Stomach smooth muscle (tissue), 2 donors: ENCODE data around the gene JPT2.
"Not testable (repeated sequence)": the region's sequence is repeated elsewhere in the genome, so short reads cannot be mapped to it uniquely, and the experiment has no call there.

Experiments
- H3K27ac ChIP-seq: one replicate; pipeline ENCODE4 v1.7.0; 2013; ENCODE audit warnings: mild to moderate bottlenecking, low read length, inconsistent platforms
- H3K27me3 ChIP-seq, 2 donors: one replicate each; pipeline ENCODE4 v1.7.0; 2013; ENCODE audit warnings: low read length in 2 of 2; ENCODE audit not compliant: insufficient read depth in 2 of 2, control insufficient read depth in 1 of 2
- H3K36me3 ChIP-seq, 2 donors: one replicate each; pipeline ENCODE4 v1.7.0; 2013; ENCODE audit warnings: low read length in 2 of 2; ENCODE audit not compliant: control insufficient read depth in 2 of 2, insufficient read depth in 2 of 2
- H3K4me1 ChIP-seq: one replicate; pipeline ENCODE4 v1.7.0; 2013; ENCODE audit warnings: low read length; ENCODE audit not compliant: control insufficient read depth, insufficient read depth
- H3K4me3 ChIP-seq, 2 donors: one replicate each; pipeline ENCODE4 v1.7.0; 2013; ENCODE audit warnings: low read length in 2 of 2
- H3K9ac ChIP-seq, 2 donors: one replicate each; pipeline ENCODE4 v1.7.0; 2013; ENCODE audit warnings: low read length in 2 of 2, mild to moderate bottlenecking in 1 of 2
- H3K9me3 ChIP-seq, 2 donors: one replicate each; pipeline ENCODE4 v1.7.0; 2013; ENCODE audit warnings: low read length in 2 of 2; ENCODE audit not compliant: control insufficient read depth in 2 of 2
- donor health status: healthy.
- donor health status: Pancreatic carcinoma.

The JPT2 gene

GRCh38 chr16:1732071-1732470 lies 54.0 kb downstream of the JPT2 start:
- no peaks in the 10 kb centered on the region for H3K9me3 ChIP-seq
- H3K27ac ChIP-seq, result no peak overlapping the region
- H3K4me1 ChIP-seq, result peaks cover 3% of the 10 kb centered on the region
- H3K27me3 ChIP-seq, result no peaks in the 10 kb centered on the region
- peaks cover 32 to 45% of the 10 kb centered on the region in 2 donors for H3K36me3 ChIP-seq
- H3K9ac ChIP-seq, result no peak overlapping the region
- H3K4me3 ChIP-seq, result no peak overlapping the region

GRCh38 chr16:1732551-1732987 lies 54.5 kb downstream of the JPT2 start:
- not testable (repeated sequence) for H3K4me3 ChIP-seq, H3K9me3 ChIP-seq, H3K4me1 ChIP-seq, H3K27me3 ChIP-seq, H3K9ac ChIP-seq, H3K27ac ChIP-seq
- H3K36me3 ChIP-seq, result peaks cover 29 to 41% of the 10 kb centered on the region in 2 donors

GRCh38 chr16:1734123-1734522 lies 56.0 kb downstream of the JPT2 start:
- Histone ChIP-seq H3K27ac (no peak overlapping the region), H3K27me3 (no peaks in the 10 kb centered on the region), H3K9ac (no peak overlapping the region), H3K9me3 (no peaks in the 10 kb centered on the region), H3K36me3 (peaks cover 21 to 31% of the 10 kb centered on the region in 2 donors), H3K4me1 (no peaks in the 10 kb centered on the region), H3K4me3 (no peak overlapping the region)

- Histone ChIP-seq H3K9ac (no peak overlapping the region), H3K36me3 (peaks cover 21 to 30% of the 10 kb centered on the region in 2 donors)
Measured at GRCh38 chr16:1734816-1735215, 56.7 kb downstream of the JPT2 start.

GRCh38 chr16:1740234-1740633 lies 62.2 kb downstream of the JPT2 start:
- Histone ChIP-seq H3K4me3 (no peak overlapping the region), H3K4me1 (no peaks in the 10 kb centered on the region), H3K27me3 (no peaks in the 10 kb centered on the region), H3K9ac (no peak overlapping the region), H3K9me3 (no peaks in the 10 kb centered on the region), H3K27ac (no peak overlapping the region), H3K36me3 (peaks cover 10 to 30% of the 10 kb centered on the region in 2 donors)

More at GRCh38 chr16:1734816-1735215, 56.7 kb downstream of the JPT2 start:
- no peaks in the 10 kb centered on the region for H3K9me3 ChIP-seq
- no peak overlapping the region for H3K27ac ChIP-seq
- no peaks in the 10 kb centered on the region for H3K4me1 ChIP-seq
- no peak overlapping the region for H3K4me3 ChIP-seq
- no peaks in the 10 kb centered on the region for H3K27me3 ChIP-seq

- Histone ChIP-seq H3K9me3 (no peaks in the 10 kb centered on the region), H3K9ac (no peak overlapping the region), H3K27ac (no peak overlapping the region), H3K4me3 (no peak overlapping the region), H3K36me3 (peaks cover 14 to 32% of the 10 kb centered on the region in 2 donors), H3K4me1 (no peaks in the 10 kb centered on the region), H3K27me3 (no peaks in the 10 kb centered on the region)
Measured at GRCh38 chr16:1740781-1741490, 62.9 kb downstream of the JPT2 start.

GRCh38 chr16:1741553-1742165 lies 63.6 kb downstream of the JPT2 start:
- H3K36me3 ChIP-seq, result peaks cover 14 to 32% of the 10 kb centered on the region in 2 donors

GRCh38 chr16:1743376-1744337 lies 65.6 kb downstream of the JPT2 start:
- Histone ChIP-seq H3K4me3 (no peak overlapping the region), H3K36me3 (peaks cover 27 to 48% of the 10 kb centered on the region in 2 donors), H3K27ac (no peak overlapping the region)

More at GRCh38 chr16:1741553-1742165, 63.6 kb downstream of the JPT2 start:
- Histone ChIP-seq H3K27me3 (no peaks in the 10 kb centered on the region), H3K9ac (no peak overlapping the region), H3K4me3 (no peak overlapping the region), H3K9me3 (no peaks in the 10 kb centered on the region), H3K27ac (no peak overlapping the region), H3K4me1 (no peaks in the 10 kb centered on the region)

GRCh38 chr16:1744338-1744840 lies 66.3 kb downstream of the JPT2 start:
- no peaks in the 10 kb centered on the region for H3K4me1 ChIP-seq
- no peak overlapping the region for H3K9ac ChIP-seq
- H3K4me3 ChIP-seq, result no peak overlapping the region
- peaks cover 34 to 56% of the 10 kb centered on the region in 2 donors for H3K36me3 ChIP-seq
- H3K27me3 ChIP-seq, result no peaks in the 10 kb centered on the region
- no peak overlapping the region for H3K27ac ChIP-seq
- H3K9me3 ChIP-seq, result no peaks in the 10 kb centered on the region

More at GRCh38 chr16:1743376-1744337, 65.6 kb downstream of the JPT2 start:
- no peaks in the 10 kb centered on the region for H3K4me1 ChIP-seq
- H3K9ac ChIP-seq, result no peak overlapping the region
- no peaks in the 10 kb centered on the region for H3K27me3 ChIP-seq
- no peaks in the 10 kb centered on the region for H3K9me3 ChIP-seq

- Histone ChIP-seq H3K27me3 (no peaks in the 10 kb centered on the region), H3K9me3 (no peaks in the 10 kb centered on the region), H3K27ac (no peak overlapping the region), H3K4me1 (no peaks in the 10 kb centered on the region), H3K36me3 (peaks cover 38 to 58% of the 10 kb centered on the region in 2 donors), H3K4me3 (no peak overlapping the region), H3K9ac (no peak overlapping the region)
Measured at GRCh38 chr16:1745181-1745899, 67.3 kb downstream of the JPT2 start.
